ENCODE results near the gene HIVEP3.

Gene HIVEP3

GRCh38 chr1:41668054-41668660, 250.6 kb downstream of the HIVEP3 start:
- TF ChIP-seq CTCF (IDR thresholded peaks at IDR 0.05; ENCODE audit: insufficient read depth, low read depth, low read length, missing control alignments): no peak
- DNase-seq (ENCODE audit: low read depth): no peak
- no peak overlapping the region for H3K4me3 ChIP-seq (ENCODE audit: low read length)

GRCh38 chr1:41666981-41667631, 251.6 kb downstream of the HIVEP3 start:
- DNase-seq (ENCODE audit: low read depth): peak; percentile 79
- TF ChIP-seq CTCF (IDR thresholded peaks at IDR 0.05; ENCODE audit: insufficient read depth, low read depth, low read length, missing control alignments): no peak
- H3K4me3 ChIP-seq (ENCODE audit: low read length): no peak overlapping the region

- H3K4me3 ChIP-seq (ENCODE audit: low read length): no peak overlapping the region
- DNase-seq (ENCODE audit: low read depth): peak; percentile 64
- TF ChIP-seq CTCF (IDR thresholded peaks at IDR 0.05; ENCODE audit: insufficient read depth, low read depth, low read length, missing control alignments): no peak
Measured at GRCh38 chr1:41665962-41666917, 252.5 kb downstream of the HIVEP3 start.

GRCh38 chr1:41664861-41665640, 253.7 kb downstream of the HIVEP3 start:
- no peak for TF ChIP-seq CTCF (IDR thresholded peaks at IDR 0.05; ENCODE audit: insufficient read depth, low read depth, low read length, missing control alignments)
- no peak overlapping the region for H3K4me3 ChIP-seq (ENCODE audit: low read length)
- DNase-seq (ENCODE audit: low read depth): peak; percentile 94

GRCh38 chr1:41663671-41664400, 254.9 kb downstream of the HIVEP3 start:
- no peak for DNase-seq (ENCODE audit: low read depth)
- H3K4me3 ChIP-seq (ENCODE audit: low read length): no peak overlapping the region
- TF ChIP-seq CTCF (IDR thresholded peaks at IDR 0.05; ENCODE audit: insufficient read depth, low read depth, low read length, missing control alignments): no peak

All from epithelial cell of esophagus (primary cell).